Amniotic stem cell (primary cell): ENCODE data around the gene ACOT2.
A peak's percentile ranks its signal among the peaks of the same experiment; 100 is the strongest.
"Not testable (repeated sequence)": the region's sequence is repeated elsewhere in the genome, so short reads cannot be mapped to it uniquely, and the experiment has no call there.

Source experiments
- DNase-seq: peaks from one replicate; lab custom pipeline; 2025; lab: John Stamatoyannopoulos, UW

ACOT2 gene

GRCh38 chr14:73567951-73568885 is 795 bp upstream of the ACOT2 start:
- no peak for DNase-seq

GRCh38 chr14:73568886-73569184 is 178 bp upstream of the ACOT2 start:
- not testable (repeated sequence) for DNase-seq

DNA sequence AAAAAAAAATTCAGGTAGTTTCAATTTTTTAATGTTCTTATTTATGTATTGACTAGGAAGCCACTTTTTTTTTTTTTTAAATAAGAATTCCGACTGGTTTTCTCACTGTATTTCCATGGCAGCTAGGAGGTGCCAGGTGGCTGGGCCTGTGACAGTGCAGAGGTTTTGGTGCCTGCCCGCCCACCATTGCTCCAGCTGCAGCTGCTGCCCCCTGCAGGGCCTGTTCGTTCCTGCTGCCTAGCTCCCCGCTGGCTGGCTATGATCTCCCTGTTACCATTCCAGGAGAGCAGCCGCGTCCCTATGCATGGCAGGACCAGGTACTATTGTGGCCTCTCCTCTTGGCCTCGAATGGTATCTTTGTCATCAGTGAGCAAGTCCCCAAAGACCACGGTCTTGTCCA is 1.9 kb downstream of the ACOT2 start:
- DNase-seq, result not testable (repeated sequence)

DNA sequence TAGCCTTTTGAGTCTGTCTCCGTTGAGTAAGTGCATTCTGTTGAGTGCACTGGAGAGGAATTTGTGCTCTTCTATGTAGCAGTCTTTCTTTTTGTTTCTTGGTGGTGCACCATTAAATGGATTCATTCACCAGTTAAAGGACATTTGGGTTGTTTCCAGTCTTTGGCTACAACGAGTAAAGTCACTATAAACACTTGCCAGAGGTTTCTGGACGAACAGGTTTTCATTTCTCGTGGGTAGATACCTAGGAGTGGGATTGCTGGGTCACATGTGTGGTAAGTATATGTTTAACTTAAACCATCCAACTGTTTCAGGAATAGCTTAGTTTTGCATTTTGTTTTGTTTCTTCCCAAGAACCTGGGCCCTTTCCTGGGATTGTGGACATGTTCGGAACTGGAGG is 4.0 kb downstream of the ACOT2 start:
- DNase-seq, result not testable (repeated sequence)

GRCh38 chr14:73573740-73574139 is 4.7 kb downstream of the ACOT2 start:
- not testable (repeated sequence) for DNase-seq

DNA sequence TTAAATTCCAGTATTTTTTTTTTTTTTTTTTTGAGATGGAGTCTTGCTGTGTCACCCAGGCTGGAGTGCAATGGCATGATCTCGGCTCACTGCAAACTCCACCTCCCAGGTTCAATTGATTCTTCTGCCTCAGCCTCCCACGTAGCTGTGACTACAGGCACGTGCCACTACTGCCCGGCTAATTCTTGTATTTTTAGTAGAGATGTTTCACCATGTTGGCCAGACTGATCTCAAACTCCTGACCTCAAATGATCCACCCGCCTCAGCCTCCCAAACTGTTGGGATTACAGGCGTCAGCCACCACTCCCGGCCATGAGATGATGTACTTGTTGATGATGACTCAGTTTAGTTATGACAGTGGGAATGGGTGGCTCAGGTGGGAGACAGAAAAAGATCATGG is 5.2 kb downstream of the ACOT2 start:
- not testable (repeated sequence) for DNase-seq

DNA sequence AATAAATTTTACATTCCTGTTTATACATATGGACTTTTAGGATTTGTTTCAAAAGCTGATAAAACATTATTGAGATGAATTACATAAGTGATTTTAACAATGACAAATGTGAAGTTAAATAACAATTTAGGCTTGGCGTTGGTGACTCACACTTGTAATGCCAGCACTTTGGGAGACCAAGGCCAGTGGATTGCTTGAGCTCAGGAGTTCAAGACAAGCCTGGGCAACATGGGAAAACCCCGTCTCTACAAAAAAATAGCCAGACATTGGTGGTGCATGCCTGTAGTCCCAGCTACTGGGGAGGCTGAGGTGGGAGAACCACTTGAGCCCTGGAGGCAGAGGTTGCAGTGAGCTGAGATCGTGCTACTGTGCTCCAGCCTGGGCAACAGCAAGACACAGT is 7.4 kb downstream of the ACOT2 start:
- DNase-seq, result no peak

DNA sequence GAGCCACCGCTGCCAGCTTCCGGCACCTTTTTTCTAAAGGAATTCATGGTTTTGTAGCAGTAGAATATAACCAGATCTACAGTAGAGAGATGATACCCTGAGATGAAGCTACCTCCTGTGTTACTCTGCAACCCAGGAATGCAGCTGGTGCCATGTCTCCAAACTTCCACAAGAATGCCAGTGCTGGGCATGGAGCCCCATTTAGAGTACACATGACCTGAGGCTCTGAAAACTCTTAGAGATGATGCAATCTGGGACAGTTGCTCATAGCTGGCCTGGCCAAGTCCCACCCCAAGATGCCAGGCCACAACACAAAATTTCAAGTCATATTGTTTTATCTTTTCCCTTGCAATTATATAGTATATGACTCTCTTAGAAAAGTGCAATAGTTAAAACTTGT is 8.2 kb downstream of the ACOT2 start:
- DNase-seq, result not testable (repeated sequence)

DNA sequence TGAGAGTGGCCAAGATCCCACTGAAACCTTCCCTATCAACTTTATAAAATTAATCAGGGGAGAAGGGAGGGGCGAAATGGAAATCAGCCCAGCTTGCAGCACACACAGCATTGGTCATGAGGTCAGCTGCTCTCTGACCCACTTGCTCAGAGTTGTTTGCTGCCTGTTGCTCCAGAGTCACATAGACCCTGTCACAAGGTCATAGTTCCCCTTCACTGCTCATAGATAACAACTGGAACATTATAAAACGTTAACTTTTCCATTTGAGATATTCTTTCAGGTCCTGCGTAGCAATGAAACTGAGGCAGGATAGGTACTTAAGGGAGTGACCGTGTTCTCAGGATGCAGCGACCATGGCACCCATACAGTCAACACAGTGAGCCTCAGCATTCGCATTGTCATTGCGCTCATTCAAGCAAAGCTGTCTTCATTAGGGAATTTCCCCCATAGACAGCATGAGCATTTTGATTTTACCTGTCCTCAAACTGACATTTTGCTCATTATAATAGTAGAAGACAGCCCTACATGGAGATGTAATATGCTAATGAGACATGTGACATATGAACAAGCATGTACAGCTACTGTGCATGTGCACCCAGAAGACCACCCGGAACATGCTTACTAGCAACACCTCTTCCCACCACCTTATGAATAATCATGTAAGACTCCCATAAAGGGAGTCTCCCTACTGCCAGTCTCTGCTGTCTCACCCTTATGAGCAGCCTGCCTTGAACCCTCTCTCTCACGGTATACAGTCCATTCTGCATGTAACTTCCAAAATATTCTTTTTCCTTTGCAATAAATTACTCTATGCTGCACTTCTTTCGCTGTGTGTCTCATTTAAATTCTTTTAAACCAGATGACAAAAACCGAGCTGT is 13.3 kb downstream of the ACOT2 start:
- DNase-seq, result not testable (repeated sequence)

- no peak for DNase-seq
Observed at GRCh38 chr14:73588695-73589094, 19.7 kb downstream of the ACOT2 start.

DNA sequence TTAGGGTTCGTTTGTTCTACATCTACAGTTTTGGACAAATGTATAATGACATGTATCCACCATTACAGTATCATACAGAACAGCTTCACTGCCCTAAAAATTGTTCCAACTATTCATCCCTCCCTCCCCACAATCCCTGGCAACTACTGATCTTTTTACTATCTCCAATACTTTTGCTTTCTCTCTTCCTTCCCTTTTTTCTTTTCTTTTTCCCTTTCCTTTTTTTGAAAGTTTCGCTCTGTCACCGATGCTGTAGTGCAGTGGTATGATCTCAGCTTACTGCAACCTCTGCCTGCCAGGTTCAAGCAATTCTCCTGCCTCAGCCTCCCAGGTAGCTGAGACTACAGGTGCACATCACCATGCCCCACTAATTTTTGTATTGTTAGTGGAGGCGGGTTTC is 20.1 kb downstream of the ACOT2 start:
- DNase-seq, result no peak

GRCh38 chr14:73590673-73591004 is 21.6 kb downstream of the ACOT2 start:
- DNase-seq, result not testable (repeated sequence)

DNA sequence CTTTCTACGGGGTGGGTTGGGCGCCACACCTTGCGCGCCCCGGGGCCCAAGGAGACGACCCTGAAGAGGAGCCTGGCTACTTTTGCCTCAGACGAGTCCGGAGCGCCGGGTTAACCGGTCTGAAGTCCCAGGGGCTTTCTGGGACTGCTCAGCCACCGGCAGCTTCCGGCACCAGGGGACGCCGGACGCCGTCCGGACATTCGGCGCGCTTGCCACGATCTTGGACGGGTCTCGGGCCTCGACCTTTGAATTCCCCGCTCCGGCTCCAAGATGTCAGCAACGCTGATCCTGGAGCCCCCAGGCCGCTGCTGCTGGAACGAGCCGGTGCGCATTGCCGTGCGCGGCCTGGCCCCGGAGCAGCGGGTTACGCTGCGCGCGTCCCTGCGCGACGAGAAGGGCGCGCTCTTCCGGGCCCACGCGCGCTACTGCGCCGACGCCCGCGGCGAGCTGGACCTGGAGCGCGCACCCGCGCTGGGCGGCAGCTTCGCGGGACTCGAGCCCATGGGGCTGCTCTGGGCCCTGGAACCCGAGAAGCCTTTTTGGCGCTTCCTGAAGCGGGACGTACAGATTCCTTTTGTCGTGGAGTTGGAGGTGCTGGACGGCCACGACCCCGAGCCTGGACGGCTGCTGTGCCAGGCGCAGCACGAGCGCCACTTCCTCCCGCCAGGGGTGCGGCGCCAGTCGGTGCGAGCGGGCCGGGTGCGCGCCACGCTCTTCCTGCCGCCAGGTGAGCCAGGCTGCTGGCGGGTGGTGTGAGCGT is 22.9 kb downstream of the ACOT2 start, which contains the start of gene ACOT4:
TSS of gene ACOT4 (plus strand) at position 184 of the 760 bp plus-strand sequence. CDS start at position 271, 87 bp downstream.
- DNase-seq, result no peak

DNA sequence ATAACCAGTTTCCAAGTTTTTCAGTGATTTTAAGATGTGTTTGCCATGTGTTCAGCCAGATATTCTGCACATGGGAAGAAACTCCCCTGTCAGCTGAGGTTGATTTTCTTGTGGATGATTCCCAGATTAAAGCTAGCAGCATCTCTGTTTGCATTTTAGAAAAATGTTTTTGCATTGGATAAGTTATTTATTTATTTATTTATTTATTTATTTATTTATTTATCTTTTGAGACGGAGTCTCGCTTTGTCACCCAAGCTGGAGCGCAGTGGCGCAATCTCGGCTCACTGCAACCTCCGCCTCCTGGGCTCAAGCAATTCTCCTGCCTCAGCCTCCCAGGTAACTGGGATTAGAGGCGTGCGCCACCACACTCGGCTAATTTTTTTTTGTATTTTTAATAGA is 25.5 kb downstream of the ACOT2 start:
- DNase-seq, result no peak

DNA sequence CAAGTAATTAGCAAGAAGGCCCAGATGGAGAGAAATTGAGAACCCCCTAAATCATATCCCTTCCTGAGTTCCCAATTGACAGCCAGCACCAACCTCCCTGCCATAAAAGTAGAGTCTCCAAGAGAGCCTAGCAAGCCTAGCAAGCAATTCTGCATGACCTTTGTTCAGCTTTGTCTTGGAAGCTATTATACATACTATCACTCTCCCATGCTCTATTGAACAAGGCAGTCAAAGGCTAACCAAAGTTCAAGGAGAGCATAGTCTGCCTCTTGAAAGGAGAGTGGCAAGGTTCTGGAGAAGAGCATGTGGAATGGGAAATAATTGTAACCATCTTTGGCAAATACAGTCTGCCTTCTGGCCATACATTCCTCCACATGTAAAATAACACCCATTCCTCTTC is 30.5 kb downstream of the ACOT2 start:
- no peak for DNase-seq

DNA sequence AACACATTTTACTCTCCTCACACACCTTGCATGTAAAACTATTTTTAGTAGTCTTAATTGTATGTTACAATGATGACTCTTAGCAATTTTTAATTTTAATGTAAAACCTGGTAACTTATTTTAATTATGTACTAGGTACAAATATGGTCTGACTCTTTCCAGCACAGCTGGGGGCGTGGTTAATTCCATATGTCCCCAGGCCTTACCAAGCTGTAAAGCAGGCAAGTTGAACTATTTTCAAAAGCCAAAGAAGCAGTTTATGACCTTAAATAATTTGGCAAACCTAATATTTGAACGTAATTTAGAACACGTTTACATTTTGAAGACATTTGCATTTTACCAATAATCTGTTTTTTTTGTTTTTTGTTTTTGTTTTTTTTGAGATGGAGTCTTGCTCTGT is 34.0 kb downstream of the ACOT2 start:
- DNase-seq, result no peak

DNA sequence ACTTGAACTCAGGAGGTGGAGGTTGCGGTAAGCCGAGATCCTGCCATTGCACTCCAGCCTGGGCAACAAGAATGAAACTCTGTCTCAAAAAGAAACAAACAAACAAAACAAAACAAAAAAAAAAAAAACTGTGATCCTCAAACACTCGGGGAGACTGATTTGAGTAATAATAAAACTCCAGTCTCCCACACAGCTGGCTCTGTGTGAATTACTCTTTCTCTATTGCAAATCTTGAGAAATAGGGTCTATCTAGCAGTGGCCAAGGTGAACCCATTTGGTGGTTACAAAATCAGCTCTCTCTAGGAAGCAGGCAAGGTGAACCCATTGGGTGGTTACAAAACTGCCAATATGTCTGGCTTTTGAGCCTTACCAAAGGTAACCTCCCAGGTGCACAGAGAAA is 37.3 kb downstream of the ACOT2 start:
- DNase-seq, result no peak

DNA sequence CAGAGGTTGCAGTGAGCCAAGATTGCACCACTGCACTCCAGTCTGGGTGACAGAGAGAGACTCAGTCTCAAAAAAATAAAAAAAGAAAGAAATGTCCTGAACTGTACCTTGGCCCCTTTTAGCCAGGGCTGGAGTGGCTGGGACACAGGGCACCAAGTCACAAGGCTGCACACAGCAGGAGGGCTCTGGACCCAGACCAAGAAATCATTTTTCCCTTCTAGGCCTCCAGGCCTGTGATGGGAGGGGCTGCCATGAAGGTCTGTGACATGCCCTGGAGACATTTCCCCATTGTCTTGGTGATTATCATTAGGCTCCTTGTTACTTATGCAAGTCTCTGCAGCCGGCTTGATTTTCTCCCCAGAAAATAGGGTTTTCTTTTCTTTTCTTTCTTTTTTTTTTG is 38.2 kb downstream of the ACOT2 start:
- DNase-seq, result no peak

GRCh38 chr14:73610687-73611086 is 41.7 kb downstream of the ACOT2 start:
- DNase-seq, result no peak

DNA sequence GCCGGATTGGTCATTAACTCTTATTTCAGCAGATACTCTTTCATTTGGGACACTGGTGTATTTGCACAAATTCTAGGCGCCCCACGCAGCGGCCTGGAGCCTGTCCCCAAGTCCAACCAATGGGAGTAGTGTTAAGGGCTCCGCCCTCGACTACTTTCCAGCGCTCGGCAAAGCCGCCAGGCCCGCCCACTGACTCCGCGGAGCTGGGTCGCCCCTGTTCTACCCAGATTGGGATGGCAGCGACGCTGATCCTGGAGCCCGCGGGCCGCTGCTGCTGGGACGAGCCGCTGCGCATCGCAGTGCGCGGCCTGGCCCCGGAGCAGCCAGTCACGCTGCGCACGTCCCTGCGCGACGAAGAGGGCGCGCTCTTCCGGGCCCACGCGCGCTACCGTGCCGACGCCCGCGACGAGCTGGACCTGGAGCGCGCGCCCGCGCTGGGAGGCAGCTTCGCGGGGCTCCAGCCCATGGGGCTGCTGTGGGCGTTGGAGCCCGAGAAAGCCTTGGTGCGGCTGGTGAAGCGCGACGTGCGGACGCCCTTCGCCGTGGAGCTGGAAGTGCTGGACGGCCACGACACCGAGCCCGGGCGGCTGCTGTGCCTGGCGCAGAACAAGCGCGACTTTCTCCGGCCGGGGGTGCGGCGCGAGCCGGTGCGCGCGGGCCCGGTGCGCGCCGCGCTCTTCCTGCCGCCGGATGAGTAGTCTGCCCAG is 43.5 kb downstream of the ACOT2 start, which contains the start of gene ACOT6:
TSS of gene ACOT6 (plus strand) at position 179 of the 707 bp plus-strand sequence. CDS start at position 234, 55 bp downstream.
- DNase-seq, result peak; percentile 22

- no peak for DNase-seq
Observed at GRCh38 chr14:73613046-73613383, 44.0 kb downstream of the ACOT2 start.
